HG03135 (cell line): Measurements from ENCODE around the gene KMT2C.
"Not testable (repeated sequence)": the region's sequence is repeated elsewhere in the genome, so short reads cannot be mapped to it uniquely, and the experiment has no call there.

Experiments used
- ATAC-seq: cut with Tn5 transposase; IDR thresholded peaks from one replicate; pipeline ENCODE4 v1.9.1; 2021; ENCODE audit warnings: mild to moderate bottlenecking, moderate library complexity; ENCODE audit not compliant: unreplicated experiment

Gene KMT2C

DNA sequence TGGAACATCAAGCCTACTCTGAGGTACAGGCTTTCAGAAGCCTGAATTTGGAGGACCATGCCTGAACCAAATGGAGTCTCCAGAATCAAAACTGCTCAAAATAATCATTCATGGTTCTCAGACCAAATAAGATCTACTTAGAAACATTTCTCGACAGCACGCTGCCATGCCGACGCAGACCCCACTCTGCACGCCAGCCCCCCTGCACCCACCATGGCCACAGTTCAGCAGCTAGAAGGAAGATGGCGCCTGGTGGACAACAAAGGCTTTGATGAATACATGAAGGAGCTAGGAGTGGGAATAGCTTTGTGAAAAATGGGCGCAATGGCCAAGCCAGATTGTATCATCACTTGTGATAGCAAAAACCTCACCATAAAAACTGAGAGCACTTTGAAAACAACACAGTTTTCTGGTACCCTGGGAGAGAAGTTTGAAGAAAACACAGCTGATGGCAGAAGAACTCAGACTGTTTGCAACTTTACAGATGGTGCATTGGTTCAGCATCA lies 6.6 kb upstream of the KMT2C start:
- no peak for ATAC-seq

DNA sequence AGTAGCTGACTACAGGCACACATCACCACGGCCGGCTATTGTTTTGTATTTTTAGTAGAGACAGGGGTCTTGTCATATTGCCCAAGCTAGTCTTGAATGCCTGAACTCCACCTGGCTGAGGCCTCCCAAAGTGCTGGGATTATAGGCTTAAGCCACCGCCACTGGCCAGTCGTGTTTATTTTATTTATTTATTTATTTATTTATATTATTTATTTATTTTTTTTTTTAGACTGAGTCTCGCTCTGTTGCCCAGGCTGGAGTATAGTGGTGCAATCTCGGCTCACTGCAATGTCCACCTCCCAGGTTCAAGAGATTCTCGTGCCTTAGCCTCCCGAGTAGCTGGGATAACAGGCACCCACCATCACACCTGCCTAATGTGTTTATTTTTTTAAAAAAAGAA lies 6.0 kb upstream of the KMT2C start:
- ATAC-seq = not testable (repeated sequence)

DNA sequence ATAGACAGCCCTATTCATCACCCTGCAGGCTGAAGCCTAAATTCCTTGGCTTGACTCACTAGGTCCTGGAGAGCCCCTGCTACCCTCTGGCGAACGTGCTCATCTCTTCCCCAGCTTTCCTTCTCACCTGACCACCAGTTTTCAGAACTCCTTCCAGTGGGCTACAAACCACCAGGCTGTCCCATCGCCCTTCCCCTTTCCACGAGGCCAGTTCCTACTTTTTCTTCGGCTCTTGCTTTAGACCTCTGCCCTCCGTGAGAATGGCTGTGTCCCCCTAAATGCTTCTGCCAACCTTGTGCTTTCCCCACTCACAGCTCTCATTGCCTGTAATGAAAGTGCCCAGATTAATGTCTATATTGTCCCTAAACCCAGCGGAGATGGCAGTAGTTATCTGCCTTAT lies 5.4 kb upstream of the KMT2C start:
- ATAC-seq = not testable (repeated sequence)

DNA sequence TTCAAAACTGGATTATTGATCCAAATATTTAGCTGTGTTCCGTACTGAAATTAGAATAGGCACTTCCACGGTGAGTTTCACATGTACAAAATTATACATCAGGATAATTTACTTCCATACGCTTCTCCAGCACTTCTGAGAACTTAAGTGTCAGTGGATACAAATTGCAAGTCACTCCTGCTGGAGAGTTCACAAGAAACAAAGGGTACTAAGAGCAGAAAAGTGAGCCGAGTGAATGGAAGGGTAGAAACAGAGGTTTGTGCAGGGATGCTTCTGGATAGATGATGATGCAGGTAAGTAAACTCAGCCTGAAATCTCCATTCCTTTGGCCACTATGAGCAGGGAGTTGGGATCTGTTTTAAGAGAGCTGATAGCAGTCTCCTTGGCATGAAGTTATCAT lies 2.2 kb upstream of the KMT2C start:
- ATAC-seq = not testable (repeated sequence)

DNA sequence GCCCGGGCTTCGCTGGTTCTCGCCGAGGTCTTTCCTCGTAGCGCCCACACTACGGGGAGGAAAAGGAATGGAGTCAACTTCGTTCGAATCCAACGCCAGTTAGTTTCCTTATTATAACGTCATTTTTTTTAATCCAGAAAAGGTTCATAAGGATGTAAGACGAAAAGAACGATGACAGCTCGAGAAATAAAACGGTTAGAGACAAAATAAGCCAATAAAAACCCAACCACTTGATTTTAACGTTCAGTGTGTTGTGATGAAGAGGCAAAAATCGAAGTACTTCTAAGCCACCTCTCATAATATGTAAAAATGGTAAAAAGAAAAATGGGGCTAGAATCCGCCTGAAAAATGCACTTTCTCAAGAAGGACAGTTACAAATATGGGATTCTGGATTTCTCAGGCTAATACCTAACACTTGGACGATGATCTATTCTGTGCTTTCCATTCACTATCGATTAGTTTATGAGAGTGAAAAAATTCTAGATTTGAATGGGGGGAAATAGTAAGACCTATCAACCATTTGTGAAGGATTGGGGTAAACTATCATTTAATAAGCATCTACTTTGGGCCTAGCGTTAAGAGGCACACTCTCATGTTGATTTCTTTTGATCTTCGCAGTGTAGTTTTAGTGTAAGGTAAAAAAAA lies 1.2 kb upstream of the KMT2C start:
- not testable (repeated sequence) for ATAC-seq

DNA sequence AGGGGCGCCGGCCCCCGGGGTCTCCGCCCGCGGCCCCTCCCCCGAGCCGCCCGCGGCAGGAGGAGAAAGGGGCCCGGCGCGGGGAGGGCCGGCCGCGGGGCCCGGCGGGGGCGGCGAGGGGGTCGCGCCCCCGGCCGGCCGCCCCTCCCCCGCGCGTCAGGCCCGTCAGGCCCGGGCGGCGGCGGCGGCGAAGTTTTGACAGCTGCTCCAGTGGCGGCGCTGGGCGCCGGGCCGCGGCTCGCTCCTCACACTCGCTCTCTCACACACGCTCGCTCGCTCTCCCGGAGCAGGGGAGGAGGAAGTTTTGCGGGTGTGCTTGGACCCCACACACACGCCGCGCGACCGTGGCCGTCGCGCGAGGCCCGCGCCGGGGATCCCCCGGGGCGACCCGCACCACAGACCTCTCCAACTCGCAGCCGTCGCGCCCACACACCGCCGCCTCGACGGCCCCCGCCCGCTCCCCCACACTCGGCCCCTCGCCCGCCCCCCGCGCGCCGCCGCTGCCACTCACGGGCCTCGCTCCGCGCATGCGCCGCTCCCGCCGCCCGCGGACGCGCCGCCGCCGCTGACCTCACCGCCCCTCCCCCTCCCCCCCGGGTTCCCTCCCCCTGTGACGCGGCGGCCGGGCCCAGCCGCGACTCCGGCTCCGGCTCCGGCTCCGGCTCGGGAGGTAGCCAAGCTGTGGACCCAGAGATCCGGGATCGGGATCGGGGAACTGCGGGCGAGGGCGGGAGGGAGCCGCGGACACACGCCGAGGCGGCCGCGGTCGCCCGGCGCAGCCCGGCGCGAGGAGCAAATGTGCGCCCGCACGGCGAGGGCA lies 518 bp upstream of the KMT2C start:
- ATAC-seq = peak; percentile 50

DNA sequence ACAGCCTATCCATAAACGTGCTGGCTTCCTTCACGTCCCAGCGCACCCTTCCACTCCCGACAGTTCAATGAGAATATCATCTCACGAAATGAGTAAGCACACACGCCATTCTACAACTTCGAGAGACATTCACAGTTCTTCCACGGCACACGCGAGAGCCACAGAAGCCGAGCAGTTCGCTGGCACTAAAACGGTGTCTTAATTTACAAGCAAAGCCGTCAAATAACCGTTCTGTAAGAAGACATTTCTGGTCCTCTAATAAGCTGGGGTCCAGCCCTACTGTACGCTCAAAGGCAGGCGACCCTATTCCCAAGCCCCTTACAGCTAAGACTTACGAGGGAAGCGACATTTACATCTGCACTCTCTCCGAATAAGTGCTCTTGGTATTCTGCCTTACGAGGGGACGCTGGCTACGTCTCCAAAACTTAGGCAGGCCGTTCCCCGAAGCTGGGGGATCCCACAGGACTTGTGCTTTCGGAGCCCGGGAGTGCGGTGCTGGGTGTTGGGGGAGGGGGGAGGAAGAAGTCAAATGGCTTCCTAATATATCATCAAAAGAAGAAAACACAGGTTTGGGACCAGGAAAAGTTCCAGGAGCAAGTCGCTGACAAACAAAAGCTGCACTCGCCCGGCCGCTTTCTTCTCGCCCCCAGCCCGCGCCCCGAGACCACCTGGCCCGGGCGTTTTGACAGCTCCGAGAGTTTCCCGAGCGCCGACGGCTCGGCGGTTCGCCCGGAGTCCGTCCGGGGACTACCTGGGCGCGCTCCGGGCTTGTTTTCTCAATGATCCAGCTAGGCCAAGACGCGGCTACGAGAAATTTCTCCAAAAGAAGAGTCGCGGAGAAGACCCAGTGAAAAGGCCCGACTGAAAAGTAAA lies 1.1 kb downstream of the KMT2C start:
- ATAC-seq = not testable (repeated sequence)

DNA sequence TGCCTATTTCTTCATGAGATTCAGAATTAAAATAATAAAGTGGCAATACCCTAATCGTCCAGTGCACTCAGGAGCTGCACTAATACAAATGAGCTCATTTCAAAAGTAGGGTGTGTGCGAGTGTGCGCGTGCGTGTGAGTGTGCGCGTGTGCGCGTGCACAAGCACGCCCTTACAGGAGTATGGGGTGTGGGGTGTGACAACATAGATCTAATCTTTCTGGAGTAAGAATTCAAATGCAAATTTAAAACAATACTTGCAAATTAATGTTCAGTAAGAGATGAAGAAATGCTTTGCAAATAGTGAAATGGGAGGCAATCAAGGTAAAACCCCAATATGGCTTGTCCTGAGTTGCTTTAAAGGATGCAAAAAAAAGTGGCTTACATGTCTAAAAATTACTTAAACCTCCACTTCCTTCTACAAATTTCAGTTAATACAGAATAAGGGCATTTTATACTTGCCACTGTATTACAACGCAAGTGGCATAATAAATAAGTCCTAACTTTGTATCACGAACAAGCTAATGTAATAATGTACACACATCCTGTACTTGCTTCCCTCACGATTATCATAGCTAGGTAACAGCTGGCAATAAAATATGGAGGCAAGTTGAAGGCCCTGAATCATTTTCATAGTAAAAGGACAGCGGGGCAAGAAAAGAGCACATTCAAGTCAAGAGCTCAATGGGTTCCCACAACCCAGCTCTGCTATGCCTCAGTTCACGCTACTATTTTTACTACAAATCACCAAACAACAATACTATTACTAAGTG lies 1.9 kb downstream of the KMT2C start:
- ATAC-seq = not testable (repeated sequence)

DNA sequence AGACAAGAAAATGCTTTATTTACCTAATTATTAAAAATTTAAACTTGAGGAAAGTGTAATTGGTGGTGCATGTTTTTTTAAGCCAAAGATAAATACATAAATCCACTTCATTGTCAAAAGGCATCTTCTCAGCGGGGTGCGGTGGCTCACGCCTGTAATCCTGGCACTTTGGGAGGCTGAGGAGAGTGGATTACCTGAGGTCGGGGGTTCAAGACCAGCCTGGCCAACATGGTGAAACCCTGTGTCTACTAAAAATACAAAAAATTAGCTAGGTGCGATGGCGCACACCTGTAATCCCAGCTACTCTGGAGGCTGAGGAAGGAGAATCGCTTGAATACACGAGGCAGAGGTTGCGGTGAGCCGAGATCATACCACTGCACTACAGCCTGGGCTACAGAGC lies 3.1 kb downstream of the KMT2C start:
- ATAC-seq = not testable (repeated sequence)

DNA sequence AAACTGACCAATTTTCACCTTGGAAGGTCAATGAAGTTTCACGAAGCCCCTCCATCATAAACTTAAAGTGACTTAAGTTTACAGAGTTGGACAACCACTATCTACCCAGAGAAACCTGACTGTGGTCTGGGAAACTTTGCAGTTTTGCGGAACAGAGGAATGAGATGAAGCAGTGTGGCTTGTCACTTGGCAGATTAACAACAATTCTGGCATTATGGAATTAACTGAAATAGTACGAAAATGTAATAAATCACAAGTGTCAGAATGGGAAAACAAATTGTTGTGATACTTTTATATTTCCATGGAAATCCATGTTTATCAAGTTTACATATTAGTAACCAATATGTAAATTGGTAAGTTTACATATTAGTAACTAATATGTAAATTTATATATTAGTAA lies 4.9 kb downstream of the KMT2C start:
- ATAC-seq = no peak

DNA sequence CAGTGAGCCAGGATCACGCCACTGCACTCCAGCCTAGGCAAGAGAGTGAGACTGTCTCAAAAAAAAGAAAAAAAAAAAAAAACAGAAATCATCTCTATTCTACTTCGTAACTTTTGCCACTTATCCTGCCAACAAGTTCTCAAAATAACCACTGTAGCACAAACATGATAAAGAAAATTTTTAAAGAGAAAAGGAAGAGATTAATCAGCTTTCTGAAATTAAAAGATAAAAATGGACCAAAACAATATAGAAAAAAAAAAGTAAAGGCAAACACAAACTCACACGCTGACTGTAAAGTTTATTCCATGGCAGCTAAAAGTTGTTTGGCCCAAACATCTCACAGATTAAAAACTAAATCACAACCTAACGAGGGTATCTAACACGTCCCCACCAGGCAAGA lies 5.7 kb downstream of the KMT2C start:
- not testable (repeated sequence) for ATAC-seq

DNA sequence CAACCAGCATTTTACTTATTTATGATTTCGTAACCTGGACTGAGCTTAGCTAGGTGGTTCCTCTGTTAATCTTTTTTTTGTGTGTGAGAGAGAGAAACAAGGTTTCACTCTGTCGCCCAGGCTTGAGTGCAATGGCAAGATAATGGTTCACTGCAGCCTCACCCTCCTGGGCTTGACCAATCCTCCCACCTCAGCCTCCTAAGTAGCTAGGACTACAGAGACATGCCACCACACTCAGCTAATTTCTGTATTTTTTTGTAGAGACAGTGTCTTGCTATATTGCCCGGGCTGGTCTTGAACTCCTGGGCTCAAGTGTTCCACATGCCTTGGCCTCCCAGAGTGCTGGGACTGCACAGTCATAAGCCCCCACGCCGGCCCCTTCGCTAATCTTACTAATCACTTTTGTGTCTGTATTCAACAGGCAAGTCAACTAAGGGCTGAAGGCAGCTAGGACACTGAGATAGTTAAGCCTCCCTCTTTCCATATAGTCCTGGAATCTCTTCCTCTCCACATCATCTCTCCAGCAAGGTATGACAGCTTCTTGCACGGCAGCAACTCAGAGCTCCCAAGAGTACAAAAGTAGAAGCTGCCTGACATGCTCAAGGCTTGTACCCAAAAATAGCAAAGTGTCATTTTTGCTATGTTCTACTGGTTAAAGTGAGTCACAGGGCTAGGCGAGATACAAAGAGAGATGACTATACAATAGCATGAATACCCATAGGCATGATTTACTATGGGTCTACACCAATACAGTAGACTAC lies 11.3 kb downstream of the KMT2C start:
- ATAC-seq = no peak

DNA sequence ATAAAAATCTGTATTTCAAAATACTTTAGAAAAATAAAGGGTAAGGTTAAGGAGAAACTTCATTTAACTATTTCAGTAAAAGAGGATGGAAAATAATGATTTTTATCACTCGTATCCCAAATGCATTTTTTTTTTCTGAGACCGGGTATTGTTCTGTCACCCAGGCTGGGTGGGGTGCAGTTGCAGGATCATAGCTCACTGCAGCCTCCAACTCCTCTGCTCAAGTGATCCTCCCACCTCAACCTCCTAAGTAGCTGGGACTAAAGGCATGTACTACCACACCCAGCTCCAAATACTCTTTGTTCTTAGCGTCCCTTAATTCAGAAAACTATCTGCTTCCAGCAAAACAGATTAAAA lies 11.8 kb downstream of the KMT2C start:
- ATAC-seq = no peak

DNA sequence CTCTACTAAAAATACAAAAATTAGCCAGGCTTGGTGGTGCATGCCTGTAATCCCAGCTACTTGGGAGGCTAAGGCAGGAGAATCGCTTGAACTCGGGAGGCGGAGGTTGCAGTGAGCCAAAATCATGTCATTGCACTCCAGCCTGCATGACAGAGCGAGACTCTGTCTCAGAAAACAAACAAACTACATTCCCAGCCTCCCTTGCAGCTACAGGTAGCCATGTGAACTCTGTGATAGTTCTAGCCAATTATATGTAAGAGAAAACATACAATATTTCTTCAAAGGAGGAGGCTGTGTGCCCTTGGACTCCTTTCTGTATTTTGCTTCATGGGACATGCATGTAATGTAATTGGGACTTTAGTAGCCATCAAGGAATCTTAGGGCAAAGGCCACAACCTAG lies 12.6 kb downstream of the KMT2C start:
- ATAC-seq = not testable (repeated sequence)

DNA sequence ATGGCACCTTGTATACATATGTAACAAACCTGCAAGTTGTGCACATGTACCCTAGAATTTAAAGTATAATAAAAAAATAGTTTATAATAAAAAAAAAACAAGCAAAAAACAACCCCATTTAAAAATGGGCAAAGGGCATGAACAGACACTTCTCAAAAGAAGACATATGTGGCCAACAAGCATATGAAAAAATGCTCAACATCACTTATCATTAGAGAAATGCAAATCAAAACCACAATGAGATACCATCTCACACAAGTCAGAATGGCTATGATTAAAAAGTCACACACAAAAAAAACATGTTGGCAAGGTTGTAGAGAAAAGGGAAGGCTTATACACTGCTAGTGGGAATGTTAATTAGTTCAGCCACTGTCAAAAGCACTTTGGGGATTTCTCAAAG lies 14.9 kb downstream of the KMT2C start:
- not testable (repeated sequence) for ATAC-seq

DNA sequence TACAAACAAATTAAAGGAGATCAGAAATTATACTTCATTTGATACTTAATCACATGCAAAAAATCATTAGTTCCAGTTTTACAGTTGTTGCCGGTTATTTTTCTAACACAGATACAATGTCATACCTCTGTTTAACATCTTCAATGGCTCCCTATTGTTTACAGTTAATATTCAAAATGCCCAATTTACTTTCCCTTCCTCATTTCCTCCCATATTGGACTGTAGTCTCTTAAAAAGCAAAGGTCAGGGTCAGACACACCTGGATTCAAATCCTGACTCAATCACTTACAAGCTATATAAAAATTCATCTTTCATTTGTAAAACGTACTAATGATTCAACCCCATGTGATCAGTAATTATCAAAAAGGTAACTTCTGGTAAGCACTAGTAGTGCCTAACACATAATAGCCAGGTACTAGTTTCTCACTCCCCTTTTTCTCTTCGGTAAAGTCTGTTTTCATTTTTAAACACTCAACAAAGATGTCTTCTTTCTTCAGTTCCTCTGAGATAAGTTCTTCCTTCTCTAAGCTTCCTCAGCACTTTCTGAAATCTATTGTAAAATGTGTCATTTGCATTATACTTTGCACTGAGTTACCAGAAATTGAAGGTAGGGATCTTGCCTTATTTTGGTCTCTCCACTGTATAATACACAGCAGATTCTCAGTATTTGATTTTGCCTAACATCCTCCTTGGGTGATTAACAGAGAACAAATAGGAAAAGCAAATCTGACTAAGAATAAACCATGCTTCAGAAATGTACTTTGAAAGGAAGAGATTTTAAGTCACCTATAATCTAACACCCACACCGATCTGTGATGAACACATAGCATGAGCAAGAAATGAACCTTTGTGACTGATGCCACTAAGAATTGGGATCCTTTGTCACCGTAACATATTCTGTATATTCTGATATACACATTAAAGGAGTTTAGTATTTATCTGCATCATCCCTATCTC lies 16.1 kb downstream of the KMT2C start:
- no peak for ATAC-seq

DNA sequence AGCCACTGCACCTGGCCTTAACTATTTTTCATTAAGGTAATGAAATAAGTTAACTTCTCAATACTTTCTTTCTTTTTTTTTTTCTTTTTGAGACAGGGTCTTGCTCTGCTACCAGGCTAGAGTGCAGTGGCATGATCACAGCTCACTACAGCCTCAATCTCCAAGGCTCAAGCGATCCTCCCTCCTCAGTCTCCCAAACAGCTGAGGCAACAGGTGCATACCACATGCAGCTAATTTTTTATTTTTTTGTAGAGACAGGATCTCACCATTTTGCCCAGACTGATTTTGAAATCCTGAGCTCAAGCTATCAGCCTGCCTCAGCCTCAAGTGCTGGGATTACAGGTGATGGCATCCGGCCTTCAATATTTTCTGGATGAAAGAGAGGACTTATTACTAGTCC lies 21.0 kb downstream of the KMT2C start:
- ATAC-seq = no peak

DNA sequence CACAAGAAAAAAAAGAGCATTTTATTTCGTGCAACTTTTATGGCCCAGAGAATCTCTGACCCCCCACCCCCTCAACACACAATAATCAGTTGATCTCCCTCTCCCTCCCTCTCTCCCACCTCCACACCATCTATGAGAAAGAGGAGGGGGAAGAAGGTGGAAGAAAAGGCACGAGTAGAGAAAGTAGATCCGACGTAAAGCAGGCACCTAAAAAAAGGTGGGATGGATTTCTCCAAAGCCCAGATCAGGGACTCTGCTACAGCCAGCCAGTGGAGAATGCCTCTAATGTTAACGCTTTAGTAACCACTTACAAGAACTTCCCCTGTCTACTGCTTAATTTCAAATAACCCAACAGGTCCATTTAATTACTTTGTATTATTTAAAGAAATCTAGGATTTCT lies 24.4 kb downstream of the KMT2C start:
- no peak for ATAC-seq

DNA sequence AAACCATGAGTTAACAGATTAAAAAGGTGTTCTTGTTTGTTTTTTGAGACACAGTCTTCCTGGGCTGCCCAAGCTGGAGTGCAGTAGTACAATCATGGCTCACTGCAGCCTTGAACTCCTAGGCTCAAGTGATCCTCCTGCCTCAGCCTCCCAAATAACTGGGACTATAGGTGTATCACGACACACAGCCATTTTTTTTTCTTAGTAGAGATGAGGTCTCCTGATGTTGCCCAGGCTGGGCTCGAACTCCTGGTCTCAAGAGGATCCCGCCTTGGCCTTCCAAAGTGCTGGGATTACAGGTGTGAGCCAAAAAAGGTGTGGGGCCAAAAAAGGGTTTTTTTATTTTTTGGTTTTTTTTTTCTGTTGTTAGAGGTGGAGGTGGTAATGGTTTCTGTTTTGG lies 29.3 kb downstream of the KMT2C start:
- no peak for ATAC-seq
